Gastrocnemius medialis (tissue), 4 donors: ENCODE measurements around the gene NADSYN1. TPM values are rescaled to one million over a fixed set of nuclear protein-coding genes. Genes with fewer than 3 reads are reported as not detected.

Source experiments
- ATAC-seq, 2 donors: fragments of 150-250 bp; one replicate each; pipeline ENCODE4 v1.9.1; 2016
- DNase-seq, 2 donors: peaks; one replicate each; pipeline ENCODE4 v3.0.0-alpha.2; 2019
- H3K27ac ChIP-seq, 4 donors: fragments of 200-600 bp; sonication (generic); 1 replicate in 1 of 4; 2 replicates in 3 of 4; pipeline ENCODE4 v1.5.1; 2016 to 2018; ENCODE audit warnings: mild to moderate bottlenecking in 2 of 4, moderate library complexity in 1 of 4
- H3K27me3 ChIP-seq, 3 donors: fragments of 200-600 bp; sonication (generic) in 2 of 3; 1 replicate in 1 of 3; 2 replicates in 2 of 3; pipeline versions ENCODE4 v1.5.1 to v1.6.0; 2016 to 2019; ENCODE audit warnings: mild to moderate bottlenecking in 1 of 3, moderate library complexity in 1 of 3
- H3K36me3 ChIP-seq, 2 donors: fragments of 200-600 bp; sonication (generic) in 1 of 2; one replicate each; pipeline ENCODE4 v1.5.1; 2017 to 2018
- H3K4me1 ChIP-seq, 2 donors: fragments of 200-600 bp; sonication (generic) in 1 of 2; one replicate each; pipeline ENCODE4 v1.5.1; 2016 to 2017; ENCODE audit warnings: mild to moderate bottlenecking in 2 of 2
- H3K4me3 ChIP-seq, 4 donors: fragments of 200-600 bp; sonication (generic) in 3 of 4; 1 replicate in 1 of 4; 2 replicates in 3 of 4; pipeline ENCODE4 v1.5.1; 2016 to 2019; ENCODE audit warnings: mild to moderate bottlenecking in 2 of 4
- H3K9me3 ChIP-seq, 3 donors: fragments of 200-600 bp; sonication (generic) in 2 of 3; 1 replicate in 1 of 3; 2 replicates in 2 of 3; pipeline ENCODE4 v1.5.1; 2016 to 2019
- CTCF ChIP-seq, 5 experiments: fragments of 450-650 bp in 3 of 5; fragments of 200-600 bp in 2 of 5; sonication (generic) in 2 of 5; IDR thresholded peaks in 4 of 5; conservative IDR thresholded peaks in 1 of 5; 1 replicate in 4 of 5; 2 replicates in 1 of 5; pipeline ENCODE4 v1.5.1; 2016 to 2019; ENCODE audit warnings: antibody characterized with exemption in 5 of 5, mild to moderate bottlenecking in 3 of 5, moderate library complexity in 3 of 5
- POLR2A ChIP-seq, 2 donors: fragments of 450-650 bp; IDR thresholded peaks; one replicate each; pipeline ENCODE4 v1.6.1; 2017; ENCODE audit warnings: antibody characterized with exemption in 2 of 2, mild to moderate bottlenecking in 2 of 2, moderate library complexity in 2 of 2
- in situ Hi-C, 4 donors: fragments of 200-750 bp; cut with MboI; loops; one replicate each; pipeline versions ENCODE4 v1.15.0 to v1.8.0; 2017; ENCODE audit warnings: low sequenced_read_pairs in 4 of 4
- intact Hi-C: fragments of 100-400 bp; cut with DNase I; formaldehyde crosslinking; loops from one replicate; pipeline ENCODE4 v1.15.1; 2023; ENCODE audit warnings: low total_unique reads
- total RNA-seq, 4 donors: library from RNA; depleted of rRNA; stranded (reverse); fragments of >200 nt; gene quantifications; one replicate each; pipeline versions ENCODE4 v1.1.0 to v1.2.3, GENCODE V29; 2016

NADSYN1 gene
- total RNA-seq, 4 donors from 2014 or later: 10.5 to 27.1 (median 16.0) TPM

DNA sequence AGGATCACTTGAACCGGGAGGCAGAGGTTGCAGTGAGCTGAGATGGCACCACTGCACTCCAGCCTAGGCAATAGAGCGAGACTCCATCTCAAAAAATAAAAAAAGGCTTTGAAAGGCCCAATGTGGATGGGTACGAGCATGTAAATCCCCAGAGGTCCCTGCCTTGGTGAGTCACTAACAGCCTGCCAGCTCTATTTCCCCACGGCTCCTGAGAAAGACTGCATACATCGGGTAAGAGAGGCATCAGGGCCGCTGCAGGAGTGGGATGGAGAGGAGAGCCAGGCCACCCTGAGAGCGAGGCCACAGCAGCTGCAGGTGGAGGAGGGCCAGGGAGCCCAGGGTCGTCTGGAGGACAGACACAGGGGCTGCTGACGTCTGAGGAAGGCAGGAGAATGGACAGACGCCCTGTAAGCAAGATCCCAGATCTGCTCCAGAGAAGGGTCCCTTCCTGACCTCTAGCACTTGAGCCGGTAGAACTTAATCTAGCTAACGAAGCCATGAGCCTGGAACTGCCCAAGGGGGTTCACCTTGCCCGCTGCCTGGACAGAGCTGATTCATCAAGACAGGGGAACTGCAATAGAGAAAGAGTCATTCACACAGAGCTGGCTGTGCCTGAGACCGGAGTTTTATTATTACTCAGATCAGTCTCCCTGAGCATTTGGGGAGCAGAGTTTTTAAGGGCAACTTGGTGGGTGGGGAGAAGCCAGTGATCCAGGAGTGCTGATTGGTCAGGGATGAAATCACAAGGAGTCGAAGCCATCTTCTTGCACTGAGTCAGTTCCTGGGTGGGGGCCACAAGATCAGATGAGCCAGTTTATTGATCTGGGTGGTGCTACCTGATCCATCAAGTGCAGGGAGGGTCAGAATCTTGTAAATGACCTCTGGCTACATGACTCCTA is 90.1 kb downstream of the NADSYN1 start:
- H3K9me3 ChIP-seq: no peaks in the 10 kb centered on the region
- no peak overlapping the region for H3K27ac ChIP-seq
- H3K4me1 ChIP-seq: no peaks in the 10 kb centered on the region
- ATAC-seq: no peak
- H3K36me3 ChIP-seq: no peaks in the 10 kb centered on the region
- H3K4me3 ChIP-seq: no peak overlapping the region
- no peak for DNase-seq
- in situ Hi-C loops: no loop called here
- intact Hi-C loops: no loop called here
- no peaks in the 10 kb centered on the region for H3K27me3 ChIP-seq
- no peak for TF ChIP-seq CTCF (IDR thresholded peaks at IDR 0.05 in 4 of 5, conservative IDR thresholded peaks at IDR 0.05 in 1 of 5)
- TF ChIP-seq POLR2A (IDR thresholded peaks at IDR 0.05): no peak

GRCh38 chr11:71543866-71544265 is 90.9 kb downstream of the NADSYN1 start:
- Histone ChIP-seq H3K27ac (no peak overlapping the region), H3K27me3 (no peaks in the 10 kb centered on the region), H3K4me1 (no peaks in the 10 kb centered on the region), H3K9me3 (no peaks in the 10 kb centered on the region), H3K4me3 (no peak overlapping the region), H3K36me3 (no peaks in the 10 kb centered on the region)
- TF ChIP-seq POLR2A (IDR thresholded peaks at IDR 0.05): no peak
- no peak for TF ChIP-seq CTCF (IDR thresholded peaks at IDR 0.05 in 4 of 5, conservative IDR thresholded peaks at IDR 0.05 in 1 of 5)
- DNase-seq (no peak), ATAC-seq (no peak)
- intact Hi-C loops: no loop called here
- in situ Hi-C loops: no loop called here

DNA sequence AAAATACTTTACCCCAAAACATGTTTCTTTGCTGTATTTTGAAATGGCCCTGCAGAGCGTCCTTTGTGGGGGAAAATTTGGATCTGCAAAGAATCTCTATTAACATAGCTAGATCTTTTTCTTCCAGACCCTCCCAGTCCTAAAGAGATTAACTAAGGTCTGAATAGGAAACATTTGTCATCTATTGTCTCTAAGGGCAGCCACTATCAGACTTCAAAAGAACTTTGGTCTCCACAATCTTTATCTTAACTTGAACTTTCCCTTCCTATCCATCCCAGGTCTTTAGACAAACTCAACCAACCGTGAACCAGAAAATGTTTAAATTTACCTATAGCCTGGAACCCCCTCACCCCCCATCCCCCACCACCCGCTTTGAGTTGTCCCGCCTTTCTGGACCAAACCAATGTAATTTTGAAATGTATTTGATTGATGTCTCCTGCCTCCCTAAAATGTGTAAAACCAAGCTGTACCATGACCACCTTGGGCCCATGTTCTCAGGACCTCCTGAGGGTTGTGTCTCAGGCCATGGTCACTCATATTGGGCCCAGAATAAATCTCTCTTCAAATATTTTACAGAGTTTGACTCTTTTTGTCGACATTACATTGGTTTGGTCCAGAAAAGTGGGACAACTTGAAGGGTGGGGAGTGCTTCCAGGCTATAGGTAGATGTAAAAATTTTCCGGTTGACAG is 91.7 kb downstream of the NADSYN1 start:
- in situ Hi-C loops (no loop called here), intact Hi-C loops (no loop called here)
- TF ChIP-seq CTCF (IDR thresholded peaks at IDR 0.05 in 4 of 5, conservative IDR thresholded peaks at IDR 0.05 in 1 of 5) (no peak), POLR2A (IDR thresholded peaks at IDR 0.05) (no peak)
- DNase-seq (no peak), ATAC-seq (no peak)
- Histone ChIP-seq H3K27ac (no peak overlapping the region), H3K4me3 (no peak overlapping the region), H3K9me3 (no peaks in the 10 kb centered on the region), H3K27me3 (no peaks in the 10 kb centered on the region), H3K4me1 (no peaks in the 10 kb centered on the region), H3K36me3 (no peaks in the 10 kb centered on the region)

DNA sequence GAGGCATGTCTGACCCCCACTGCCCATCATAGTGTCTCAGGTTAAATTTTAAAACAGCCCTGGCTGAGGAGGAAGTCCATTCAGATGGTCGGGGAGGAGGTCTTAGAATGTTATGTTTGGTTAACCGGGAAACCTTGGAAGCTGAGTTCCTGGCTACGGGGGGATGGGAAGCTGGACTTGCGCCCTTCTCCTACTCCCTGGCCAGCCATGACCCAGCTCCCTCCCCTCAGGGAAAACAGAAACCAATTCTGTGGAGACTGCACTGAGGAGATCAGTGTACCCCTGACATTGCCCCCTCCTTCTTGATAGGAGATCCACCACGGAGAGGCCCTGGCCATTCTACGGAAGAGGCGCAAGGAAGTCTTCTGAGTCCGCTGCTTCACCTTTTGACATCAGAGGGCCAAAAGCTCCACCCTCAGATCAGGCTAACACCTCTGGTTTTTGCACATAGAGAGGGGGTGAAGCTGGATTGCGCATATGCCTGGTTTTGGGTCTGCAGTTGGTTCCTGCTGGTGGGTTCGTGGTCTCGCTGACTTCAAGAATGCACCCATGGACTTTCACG is 92.5 kb downstream of the NADSYN1 start:
- no peak for DNase-seq
- Histone ChIP-seq H3K4me3 (no peak overlapping the region), H3K27me3 (no peaks in the 10 kb centered on the region), H3K36me3 (no peaks in the 10 kb centered on the region), H3K27ac (no peak overlapping the region), H3K4me1 (no peaks in the 10 kb centered on the region), H3K9me3 (no peaks in the 10 kb centered on the region)
- no peak for ATAC-seq
- in situ Hi-C loops (no loop called here), intact Hi-C loops (no loop called here)
- no peak for TF ChIP-seq POLR2A (IDR thresholded peaks at IDR 0.05)
- TF ChIP-seq CTCF (IDR thresholded peaks at IDR 0.05 in 4 of 5, conservative IDR thresholded peaks at IDR 0.05 in 1 of 5): no peak
